Sciatic nerve (tissue), 2 donors: ENCODE data around the gene MS4A15. TPM values are rescaled to one million over a fixed set of nuclear protein-coding genes. Genes with fewer than 3 reads are reported as not detected.

Experiments
- ATAC-seq: fragments of 200-7000 bp; cut with Tn5 transposase; one replicate; pipeline ENCODE4 v1.9.1; 2020; ENCODE audit warnings: mild to moderate bottlenecking, moderate library complexity
- DNase-seq: peaks from one replicate; pipeline ENCODE4 v3.0.0-alpha.2; 2020; ENCODE audit warnings: low spot score
- intact Hi-C: fragments of 100-400 bp; cut with DNase I; formaldehyde crosslinking; loops from one replicate; pipeline ENCODE4 v1.14.2; 2022
- total RNA-seq: library from RNA; stranded (reverse); fragmentation: NEBNext Ultra II Directional; extraction: Animal tissue kit (Norgen Biotek cat#: 25700); gene quantifications from one replicate; pipeline ENCODE4 v1.2.1, GENCODE V29; 2021
- donor health status: DM: no; HTN: no; CAD: no.
- donor health status: DM: no; HTN: no; CAD: no.

MS4A15 gene
- total RNA-seq, 1 donor from 2014 or later: not detected

- no peak for DNase-seq
- intact Hi-C loops: no loop called here
- no peak for ATAC-seq
These were observed 68.5 kb downstream of the MS4A15 start for GRCh38 chr11:60825118-60825517.

GRCh38 chr11:60825790-60826189 lies 69.1 kb downstream of the MS4A15 start:
- intact Hi-C loops: no loop called here
- DNase-seq: no peak
- ATAC-seq: no peak

Other genes starting within 250 kb of the MS4A15 start
- gene MS4A13, start 241.5 kb upstream of the MS4A15 start, total RNA-seq: not detected
- gene MS4A8, start 57.3 kb upstream of the MS4A15 start, total RNA-seq: not detected
- not detected for gene MS4A18, start 32.1 kb upstream of the MS4A15 start, total RNA-seq
- not detected for gene MS4A10, start 28.5 kb downstream of the MS4A15 start, total RNA-seq
- gene CCDC86, start 85.2 kb downstream of the MS4A15 start, total RNA-seq: 16.5 TPM
- 1.1 TPM for gene PTGDR2, start 99.1 kb downstream of the MS4A15 start, total RNA-seq
- 0.85 TPM for gene ZP1, start 110.7 kb downstream of the MS4A15 start, total RNA-seq
- gene PRPF19, start 149.7 kb downstream of the MS4A15 start, total RNA-seq: 50.7 TPM
- 128 TPM for gene TMEM109, start 157.3 kb downstream of the MS4A15 start, total RNA-seq
- gene TMEM132A, start 167.6 kb downstream of the MS4A15 start, total RNA-seq: 34.2 TPM
- 49.4 TPM for gene SLC15A3, start 195.3 kb downstream of the MS4A15 start, total RNA-seq
- 2.5 TPM for gene CD6, start 214.8 kb downstream of the MS4A15 start, total RNA-seq